HG02884 (cell line): ENCODE measurements around the gene TRMT44.
"Not testable (repeated sequence)": the region's sequence is repeated elsewhere in the genome, so short reads cannot be mapped to it uniquely, and the experiment has no call there.

Experiments used
- ATAC-seq: cut with Tn5 transposase; IDR thresholded peaks from one replicate; pipeline ENCODE4 v1.9.1; 2021; ENCODE audit warnings: mild to moderate bottlenecking, moderate library complexity; ENCODE audit not compliant: unreplicated experiment

The TRMT44 gene

DNA sequence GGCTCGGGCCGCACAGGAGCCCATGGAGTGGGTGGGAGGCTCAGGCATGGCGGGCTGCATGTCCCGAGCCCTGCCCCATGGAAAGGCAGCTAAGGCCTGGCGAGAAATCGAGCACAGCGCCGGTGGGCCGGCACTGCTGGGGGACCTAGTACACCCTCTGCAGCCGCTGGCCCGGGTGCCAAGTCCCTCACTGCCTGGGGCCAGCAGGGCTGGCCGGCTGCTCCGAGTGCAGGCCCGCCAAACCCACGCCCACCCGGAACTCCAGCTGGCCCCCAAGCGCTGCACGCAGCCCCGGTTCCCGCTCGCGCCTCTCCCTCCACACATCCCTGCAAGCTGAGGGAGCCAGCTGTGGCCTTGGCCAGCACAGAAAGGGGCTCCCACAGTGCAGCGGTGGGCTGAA is 50.9 kb downstream of the TRMT44 start:
- not testable (repeated sequence) for ATAC-seq

DNA sequence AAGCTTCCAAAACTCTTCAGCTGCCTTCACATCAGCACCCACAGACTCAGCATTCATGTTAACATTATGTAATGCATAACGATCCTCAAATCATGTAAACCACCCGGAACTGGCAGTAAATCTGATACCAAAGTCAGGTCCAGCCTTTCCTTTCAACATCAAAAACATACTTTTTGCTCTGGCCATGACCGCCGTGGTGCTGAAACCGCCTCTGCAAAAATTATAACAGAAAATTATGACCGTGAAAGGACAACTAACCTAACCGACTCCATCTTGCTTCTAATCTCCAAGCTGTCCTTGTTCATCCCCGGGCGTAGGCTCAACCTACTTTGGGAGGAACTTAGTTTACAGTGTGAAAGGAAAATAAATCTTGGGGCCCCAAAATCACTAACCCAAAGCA is 51.6 kb downstream of the TRMT44 start:
- no peak for ATAC-seq

DNA sequence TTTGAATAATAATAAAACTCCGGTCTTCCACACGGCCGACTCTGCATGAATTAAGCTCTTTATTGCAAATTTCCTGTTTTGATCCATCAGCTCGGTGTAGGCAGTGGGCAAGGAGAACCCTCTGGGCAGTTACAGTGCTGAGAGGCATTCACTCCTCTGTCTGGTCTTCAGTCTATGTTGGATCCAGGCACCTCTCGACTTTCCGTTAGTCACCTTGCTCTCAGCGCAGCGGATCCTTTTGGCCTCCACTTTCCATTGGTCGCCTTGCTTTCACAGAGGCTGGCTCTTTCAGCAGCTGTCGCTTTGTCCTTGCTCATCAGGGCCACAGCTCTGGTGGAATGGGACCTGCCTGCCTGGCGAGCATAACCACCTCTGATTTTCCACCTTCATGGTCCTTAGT is 52.9 kb downstream of the TRMT44 start:
- no peak for ATAC-seq

DNA sequence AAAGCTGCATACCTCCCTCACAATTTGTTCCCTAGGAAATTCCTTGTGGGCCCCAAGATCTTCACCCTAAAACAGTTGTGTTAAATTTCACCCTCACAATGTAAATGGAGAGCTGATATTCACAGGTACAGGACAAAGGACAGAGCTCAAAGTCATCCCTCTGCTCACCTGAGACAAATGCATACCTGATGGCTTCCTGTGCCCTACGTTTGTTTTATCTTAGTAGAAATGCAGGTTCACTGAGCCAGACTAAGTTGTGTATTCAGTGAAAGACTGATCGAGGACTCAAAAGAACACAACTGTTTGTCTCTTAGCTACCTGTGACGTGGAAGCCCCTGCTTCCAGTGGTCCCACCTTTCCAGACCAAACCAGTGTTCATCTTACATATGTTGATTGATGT is 53.6 kb downstream of the TRMT44 start:
- no peak for ATAC-seq

DNA sequence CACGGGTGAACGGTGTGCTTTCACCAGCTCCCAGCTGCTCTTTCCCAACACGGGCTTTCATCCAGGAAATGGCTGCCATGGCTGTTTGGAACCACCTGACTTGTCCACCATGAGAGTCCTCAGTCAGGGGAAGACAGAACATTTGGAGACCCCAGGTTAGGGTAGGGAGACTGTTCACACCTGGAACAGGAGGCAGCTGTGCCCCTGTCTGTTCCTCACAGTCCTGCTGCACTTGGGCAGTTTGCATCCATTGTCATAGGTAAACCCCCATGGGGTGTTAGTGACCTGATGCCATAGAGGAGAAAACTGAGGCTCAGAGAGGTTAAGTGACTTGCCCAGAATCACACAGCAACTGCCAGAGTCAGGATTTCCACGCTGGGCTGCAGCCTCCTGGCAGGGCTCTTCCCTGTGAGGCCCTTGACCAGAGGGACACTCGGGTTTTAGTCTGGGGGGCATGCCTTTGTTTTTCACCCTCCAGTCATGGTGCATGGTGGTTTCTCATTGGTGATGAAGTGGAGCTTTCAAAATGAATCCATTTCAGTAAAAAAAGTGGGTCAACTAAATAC is 54.5 kb downstream of the TRMT44 start:
- no peak for ATAC-seq

DNA sequence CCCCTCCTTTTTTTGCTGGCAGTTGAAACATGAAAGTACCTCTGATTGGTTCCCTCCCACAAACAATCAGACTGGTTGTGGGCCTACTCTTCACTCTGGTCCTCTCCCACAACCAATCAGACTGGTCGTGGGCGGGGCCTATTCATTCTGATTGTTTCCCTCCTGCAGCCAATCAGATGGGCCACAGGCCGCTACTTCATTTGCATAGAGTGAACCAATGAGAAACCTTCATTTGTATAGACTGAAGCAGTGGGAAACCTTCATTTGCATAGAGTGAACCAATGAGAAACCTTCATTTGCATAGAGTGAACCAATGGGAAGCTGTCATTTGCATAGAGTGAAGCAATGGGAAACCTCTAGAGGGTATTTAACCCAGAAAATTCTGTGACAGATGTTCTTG is 55.2 kb downstream of the TRMT44 start:
- ATAC-seq, result no peak

DNA sequence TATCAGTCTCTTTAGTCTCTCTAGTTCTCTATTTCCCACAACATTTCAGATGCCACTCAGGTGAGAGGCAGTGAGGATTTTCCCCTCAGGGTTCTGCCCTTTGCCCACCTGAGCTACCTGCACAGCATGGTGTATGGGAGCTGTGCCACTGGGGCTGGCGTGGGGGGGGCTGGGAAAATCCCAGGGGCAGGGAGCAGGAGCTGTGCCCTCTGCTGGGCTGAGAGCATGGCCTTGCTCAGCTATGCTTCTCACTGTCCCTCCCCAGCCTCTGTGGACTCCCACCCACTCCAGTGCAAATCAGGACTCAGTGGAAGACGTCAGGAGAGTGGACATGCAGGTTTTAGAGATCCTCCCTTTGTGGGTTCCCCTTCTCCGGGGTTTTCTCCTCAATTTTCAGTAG is 57.2 kb downstream of the TRMT44 start:
- ATAC-seq, result no peak

DNA sequence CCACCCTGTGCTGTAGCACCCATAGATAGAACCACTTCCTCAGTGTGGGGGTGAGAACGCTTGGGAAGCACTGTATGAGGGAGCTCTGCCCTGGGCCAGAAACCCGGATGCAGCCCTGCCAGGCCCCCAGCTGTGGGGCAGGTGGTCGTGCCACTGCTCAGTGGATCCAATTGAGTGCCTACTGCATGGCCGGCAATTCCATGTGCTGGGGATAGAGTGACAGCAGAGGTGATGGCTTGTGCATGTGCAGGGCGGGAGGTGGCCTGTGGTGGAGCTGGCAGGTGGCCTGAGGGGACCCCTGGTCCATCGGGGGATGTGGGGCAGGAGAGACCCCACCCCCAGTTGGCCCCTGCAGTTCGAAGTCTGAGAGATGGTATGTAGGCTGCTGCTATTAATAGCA is 60.4 kb downstream of the TRMT44 start:
- no peak for ATAC-seq

DNA sequence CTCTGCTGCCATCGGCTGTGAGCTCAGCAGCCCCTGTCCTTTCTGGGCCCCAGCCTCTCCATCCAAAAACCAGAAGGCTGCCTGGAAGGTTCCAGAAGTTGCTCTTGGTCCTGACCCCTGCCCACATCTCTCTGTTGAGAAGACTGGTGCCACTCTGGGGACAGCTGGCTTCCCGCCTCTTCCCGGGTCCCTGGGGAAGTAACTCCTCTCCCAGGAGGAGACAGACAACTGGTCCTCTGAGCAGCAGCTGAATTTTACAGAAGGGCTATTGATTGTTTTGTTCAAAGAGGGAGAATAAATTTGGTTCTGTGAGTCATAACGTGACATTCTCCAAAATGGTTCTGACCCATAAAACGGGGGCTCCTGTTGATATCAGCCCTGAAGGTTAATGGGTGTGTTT is 61.2 kb downstream of the TRMT44 start:
- no peak for ATAC-seq

DNA sequence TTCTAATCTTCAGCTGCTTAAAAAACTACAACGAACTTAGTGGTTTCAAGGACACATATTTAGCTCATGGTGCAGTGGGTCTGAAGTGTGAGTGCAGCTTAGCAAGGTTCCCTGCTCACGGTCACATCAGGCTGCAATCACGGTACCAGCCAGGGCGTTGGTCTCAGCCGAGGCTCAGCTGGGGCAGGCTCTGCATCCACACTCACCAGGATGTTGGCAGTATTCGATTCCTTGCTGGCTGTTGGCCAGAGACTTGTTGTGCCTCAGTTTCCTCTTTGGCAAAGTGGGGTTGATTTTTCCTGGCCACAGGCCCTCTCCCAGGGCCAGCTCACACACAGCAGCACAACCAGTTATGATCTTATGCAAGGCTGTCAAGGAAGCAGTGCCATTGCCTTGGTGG is 61.8 kb downstream of the TRMT44 start:
- no peak for ATAC-seq

DNA sequence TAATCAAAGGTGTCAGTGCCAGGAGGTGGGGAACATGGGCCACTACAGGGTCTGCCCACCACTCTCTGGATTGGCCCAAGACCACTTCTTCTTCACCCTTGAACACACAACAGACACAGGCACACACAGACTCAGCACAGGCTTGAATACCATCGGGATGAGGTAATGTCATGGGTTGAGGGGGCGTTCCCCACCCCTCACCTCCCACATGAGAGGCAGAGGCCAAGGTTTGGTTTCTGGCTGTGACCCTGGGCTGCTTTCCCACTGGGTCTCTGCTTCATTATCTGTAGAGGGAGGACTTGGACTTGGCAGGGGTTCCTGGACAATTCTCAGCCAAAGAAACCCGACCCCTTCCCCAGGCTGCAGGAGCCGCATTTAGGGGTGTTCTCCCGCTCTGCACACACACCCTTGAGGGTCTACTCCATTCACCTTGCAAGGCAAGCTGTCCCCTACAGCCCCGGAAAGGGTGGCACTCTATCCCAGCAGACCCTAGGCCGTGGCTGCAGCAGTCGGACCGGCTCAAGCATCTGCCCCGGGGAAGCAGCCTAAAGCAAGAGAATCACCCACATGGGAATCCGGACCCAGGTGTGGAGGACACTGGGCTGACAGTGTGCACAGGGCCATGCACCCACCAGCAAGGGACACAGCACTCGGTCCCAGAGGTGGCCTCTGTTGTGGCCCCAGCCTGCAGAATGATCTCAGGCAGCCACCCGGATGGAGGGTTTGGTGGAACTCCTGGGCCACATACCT is 62.4 kb downstream of the TRMT44 start:
- ATAC-seq, result no peak

DNA sequence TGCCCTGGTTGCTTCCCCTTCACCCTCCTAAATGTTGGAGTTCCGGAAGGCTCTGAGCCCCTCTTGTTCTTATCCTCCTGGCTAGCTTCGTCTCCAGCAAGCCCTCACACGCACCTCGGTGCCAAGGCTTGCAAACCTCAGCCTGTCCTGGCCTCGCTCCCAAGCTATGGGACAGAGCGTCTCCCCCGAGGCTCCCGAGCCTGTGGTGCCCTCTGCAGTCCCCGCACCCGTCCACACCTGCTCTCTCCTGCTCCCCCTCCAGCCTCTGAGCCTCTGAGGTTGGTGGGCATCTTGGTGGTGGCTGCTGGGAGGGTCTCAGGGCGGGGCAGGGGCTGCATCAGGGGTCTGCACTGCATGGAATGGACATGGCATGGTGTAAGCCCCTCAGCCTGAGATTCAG is 63.2 kb downstream of the TRMT44 start:
- ATAC-seq, result no peak

DNA sequence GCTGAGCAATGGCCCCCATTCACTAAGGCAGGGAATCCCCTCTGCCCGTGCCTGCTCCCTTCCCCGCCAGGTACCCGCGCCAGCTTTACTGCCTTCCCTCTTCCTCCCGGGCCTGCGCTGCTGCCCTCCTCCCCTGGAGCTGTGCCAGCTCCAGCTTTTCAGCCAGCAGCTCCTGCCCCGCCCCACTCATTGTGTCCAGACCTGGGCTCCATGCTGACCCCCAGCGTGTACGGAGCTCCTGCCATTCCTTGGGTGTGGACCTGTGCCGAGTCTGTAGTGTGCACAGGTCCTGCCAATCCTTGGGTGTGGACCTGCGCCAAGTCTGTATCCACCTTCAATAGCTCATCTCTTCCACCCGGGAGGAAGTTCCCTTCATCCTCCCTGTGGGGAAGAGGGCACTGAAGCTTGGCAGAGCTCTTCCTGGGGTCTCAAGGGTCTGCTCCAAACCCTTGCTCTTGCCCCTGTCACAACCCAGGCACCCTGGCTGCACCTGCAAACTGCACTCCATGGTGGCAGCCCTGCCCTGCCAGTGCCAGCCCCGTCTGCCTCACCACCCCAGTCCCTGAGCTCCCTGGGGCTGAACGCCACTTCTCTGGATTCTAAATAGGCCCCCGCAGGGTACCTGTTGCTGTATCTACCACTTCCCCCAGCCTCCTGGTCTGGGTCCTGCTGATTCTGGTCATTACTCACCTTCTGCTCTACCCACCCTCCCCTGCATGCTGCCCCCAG is 63.9 kb downstream of the TRMT44 start:
- ATAC-seq, result no peak

DNA sequence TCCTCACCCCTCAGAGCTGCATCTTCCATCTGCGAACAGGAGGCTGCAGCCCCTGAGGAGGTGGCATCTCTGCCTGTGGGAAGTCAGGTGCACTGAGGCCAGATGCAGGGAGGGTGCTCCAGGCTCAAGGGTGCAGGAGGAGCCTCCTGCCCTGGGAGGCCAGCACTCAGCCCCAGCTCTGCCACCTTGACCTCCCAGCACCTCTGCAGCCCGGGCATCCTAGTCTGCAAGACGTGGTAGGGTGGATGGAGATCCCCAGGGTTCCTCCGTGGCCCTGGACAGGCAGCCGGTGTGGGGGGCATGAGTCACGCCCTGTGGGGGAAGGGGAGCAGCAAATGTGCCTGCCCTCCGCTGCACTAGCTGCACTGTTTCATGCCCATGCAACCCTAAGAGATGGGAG is 64.7 kb downstream of the TRMT44 start:
- no peak for ATAC-seq

DNA sequence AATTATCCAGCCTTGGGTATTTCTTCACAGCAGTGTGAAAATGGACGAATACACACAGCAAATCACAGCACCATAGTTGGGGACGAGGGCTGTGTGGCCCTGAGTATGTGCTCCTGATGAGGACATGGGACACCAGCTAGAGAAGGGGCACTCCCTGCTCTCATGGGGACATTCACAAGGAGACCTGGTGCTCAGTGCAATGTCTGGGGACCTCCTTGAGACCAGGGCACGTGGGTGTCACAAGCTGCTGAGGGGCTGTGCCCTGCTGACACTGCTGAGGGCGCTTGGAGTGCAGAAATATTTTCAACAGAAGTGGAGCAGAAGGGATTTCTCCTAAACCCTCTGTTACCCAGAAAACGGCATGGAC is 65.4 kb downstream of the TRMT44 start:
- ATAC-seq, result no peak

DNA sequence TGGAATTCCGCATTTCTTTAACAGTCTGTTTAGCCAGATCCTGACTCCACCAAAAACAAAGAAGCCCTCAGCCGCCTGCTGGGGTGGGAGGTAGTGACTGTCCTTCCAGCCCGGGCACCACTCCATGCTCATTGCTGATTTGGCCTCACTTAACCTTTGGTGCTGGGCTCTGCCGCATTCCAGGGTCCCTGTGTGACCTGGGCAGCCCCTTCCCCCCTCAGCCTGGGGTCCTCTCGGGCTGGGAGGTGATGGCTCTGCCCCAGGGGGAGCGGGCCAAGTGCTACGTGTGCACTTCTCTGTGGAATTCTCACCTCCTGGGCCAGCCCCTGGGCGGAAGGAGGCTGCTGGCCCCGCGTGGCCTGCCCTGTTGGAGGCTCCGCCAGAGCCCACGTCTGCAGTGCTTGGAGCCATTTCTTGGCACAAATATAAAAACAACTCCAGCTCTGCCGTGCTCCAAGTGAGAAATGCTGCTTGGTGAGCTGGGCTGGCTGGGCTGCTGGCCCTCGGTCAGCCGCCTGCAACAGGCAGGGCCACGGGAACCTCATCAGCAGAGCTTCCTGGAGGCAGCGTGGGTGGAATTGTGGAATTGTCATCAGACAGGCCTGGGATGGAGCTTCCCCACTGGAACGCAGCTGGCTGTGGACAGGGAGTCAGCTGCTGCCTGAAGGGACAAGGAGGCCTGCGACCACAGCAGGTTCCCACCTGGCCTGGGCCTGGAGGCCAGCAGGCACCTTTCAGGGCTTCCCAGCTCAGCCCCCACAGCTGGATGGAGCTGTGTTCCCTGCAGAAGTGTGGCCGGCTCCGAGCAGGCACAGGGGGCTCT is 66.0 kb downstream of the TRMT44 start:
- no peak for ATAC-seq

DNA sequence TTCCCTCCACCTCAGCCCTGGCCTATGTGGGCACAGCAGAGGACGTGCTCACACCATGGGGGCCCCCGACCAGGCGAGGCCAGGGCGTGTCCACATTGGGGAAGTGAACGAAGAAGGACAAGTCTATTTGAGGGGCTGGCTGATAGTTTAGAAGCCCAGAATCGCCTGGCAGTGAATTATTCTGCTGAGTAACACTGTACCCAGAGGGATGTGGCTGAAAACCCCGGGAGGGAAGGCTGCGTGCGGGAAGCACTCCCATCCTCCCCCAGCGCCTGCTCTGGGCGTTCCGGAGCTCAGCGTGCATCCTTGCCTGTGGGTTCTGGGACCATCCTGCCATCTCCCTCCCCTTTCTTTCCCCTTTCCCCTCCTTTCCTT is 66.6 kb downstream of the TRMT44 start:
- no peak for ATAC-seq

DNA sequence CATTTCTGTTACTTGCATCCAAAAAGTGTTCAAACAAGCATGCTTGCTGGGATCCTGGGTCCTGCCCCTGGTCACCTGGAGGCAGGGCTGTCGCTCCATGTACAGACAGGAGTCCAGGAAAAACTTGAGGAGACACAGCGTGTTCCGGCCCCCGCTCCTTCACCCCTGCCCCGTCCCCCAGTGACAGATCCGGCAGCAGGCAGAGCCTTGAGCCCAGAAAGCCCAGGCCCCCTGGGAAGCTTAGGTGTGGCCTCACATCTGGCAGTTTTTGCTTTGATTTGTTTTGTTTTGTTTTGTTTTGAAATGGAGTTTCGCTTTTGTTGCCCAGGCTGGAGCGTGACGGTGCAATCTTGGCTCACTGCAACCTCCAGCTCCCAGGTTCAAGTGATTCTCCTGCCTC is 67.0 kb downstream of the TRMT44 start:
- ATAC-seq, result no peak

DNA sequence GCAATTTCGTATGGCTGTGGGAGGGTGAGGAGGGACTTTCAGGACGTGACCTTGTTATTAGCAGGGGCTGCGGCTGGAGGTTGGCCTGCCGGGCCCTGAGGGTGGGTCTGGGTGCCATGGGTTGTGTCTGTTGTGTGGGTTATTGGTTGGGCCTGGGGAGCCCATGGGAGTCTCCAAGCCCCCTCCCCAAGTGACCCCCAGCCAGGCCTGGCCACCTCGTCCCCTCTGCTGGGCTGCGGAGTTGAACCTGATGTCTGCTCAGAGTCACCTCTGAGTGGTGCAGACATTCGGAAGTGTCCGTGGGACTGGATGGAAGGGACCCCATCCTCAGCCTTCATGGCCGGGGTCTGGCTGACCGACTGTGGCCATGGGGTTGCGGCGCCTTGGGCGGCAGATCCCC is 67.7 kb downstream of the TRMT44 start:
- no peak for ATAC-seq

DNA sequence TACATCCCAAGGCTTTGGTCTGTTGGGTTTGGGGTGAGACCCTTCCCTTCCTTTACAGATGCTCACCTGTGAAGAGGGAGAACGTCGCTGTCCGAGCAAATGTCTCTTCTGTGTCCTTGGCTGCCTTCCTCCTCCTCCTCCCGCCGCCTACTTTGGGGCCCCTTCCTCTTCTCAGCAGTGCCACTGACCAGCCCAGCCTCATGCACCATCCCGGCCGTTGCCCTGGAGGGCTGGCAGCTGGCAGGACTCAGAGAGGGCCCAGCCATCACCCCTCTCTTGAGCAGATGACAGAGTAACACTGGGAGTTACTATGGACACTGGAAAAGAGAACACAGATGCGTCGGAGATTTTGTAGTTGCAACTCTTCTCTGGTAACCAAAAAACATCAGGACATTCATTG is 68.2 kb downstream of the TRMT44 start:
- ATAC-seq, result no peak

DNA sequence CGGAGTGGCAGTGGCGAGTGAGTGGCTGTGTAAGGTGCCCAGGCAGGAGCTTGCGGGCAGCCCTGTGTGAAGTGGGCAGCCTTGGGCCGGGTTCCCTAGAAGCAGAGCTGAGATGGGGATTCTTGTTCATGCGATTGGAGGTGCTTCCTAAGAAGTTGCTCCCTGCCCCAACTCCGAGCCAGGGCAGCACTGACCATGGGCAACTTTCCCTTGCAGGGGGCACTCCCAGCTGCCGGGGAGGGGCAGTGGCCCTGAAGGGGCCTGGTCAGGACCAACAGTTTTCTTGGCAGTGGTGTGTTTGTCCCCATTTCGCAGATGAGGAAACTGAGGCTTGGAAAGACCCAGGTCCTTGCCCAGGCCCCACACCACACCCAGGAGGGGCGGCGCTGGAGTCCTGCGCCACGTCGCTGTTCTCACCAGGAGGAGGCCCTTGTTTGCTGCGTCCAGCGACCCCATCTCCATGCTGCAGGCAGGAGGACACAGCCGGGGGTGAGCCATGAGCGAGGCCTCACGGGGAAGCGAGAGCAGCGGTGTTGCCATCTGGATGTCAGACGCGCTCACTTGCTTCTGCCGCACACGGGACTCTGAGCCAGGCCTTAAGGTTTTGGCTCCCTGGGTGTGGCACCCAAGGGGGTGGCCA is 68.9 kb downstream of the TRMT44 start:
- no peak for ATAC-seq
